HG03521 (cell line): ENCODE measurements around the gene RHBDL1.

ENCODE experiments used
- ATAC-seq: cut with Tn5 transposase; IDR thresholded peaks from one replicate; pipeline ENCODE4 v1.9.1; 2021; ENCODE audit warnings: mild to moderate bottlenecking, moderate library complexity; ENCODE audit not compliant: unreplicated experiment

RHBDL1 gene

DNA sequence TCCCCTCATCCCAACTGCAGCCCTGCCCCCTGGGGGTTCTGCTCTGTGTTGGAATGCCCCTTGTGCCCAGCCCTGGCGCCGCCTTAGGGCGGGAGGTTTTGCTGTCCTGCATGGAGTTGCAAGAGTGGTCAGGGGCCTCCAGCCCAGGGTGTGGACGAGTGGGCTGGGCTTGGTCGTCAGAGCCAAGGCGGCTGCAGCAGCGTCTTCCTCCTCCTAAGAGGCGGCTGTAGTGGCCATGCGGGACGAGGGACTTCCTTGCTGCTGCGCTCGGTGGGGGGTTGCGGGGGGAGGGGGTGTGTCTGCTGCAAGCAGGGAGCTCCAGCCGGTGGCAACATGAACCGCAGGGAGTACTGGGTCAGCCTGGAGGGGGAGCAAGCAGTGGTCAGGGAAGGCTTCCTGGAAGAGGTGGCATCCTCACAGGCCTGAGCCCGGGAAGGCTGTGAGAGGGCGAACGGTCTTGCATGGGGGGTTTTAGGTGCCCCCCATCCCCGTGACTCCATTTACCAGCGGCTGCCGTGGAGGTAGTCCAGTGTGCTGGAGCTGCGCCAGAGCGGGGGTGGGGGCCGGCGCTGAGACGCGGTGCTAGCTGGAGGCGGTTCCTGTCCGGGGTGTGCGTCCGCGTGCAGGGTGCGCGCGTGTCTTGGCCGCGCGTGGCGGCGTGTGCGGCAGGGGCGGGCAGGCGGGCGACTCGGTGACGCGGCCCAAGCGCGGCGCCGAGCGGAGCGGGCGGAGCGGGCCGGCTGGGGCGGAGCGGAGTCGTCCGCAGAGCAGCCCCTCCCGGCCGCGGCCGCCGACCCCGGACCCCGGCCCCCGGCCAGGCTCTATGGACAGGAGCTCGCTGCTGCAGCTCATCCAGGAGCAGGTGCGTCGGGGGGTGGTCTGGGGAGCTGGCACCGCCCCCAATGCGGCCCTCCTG is at the start of gene RHBDL1:
RHBDL1 (plus strand) TSS at position 704 of the 916 bp plus-strand sequence; CDS start at position 824, 120 bp downstream.
- ATAC-seq: no peak

DNA sequence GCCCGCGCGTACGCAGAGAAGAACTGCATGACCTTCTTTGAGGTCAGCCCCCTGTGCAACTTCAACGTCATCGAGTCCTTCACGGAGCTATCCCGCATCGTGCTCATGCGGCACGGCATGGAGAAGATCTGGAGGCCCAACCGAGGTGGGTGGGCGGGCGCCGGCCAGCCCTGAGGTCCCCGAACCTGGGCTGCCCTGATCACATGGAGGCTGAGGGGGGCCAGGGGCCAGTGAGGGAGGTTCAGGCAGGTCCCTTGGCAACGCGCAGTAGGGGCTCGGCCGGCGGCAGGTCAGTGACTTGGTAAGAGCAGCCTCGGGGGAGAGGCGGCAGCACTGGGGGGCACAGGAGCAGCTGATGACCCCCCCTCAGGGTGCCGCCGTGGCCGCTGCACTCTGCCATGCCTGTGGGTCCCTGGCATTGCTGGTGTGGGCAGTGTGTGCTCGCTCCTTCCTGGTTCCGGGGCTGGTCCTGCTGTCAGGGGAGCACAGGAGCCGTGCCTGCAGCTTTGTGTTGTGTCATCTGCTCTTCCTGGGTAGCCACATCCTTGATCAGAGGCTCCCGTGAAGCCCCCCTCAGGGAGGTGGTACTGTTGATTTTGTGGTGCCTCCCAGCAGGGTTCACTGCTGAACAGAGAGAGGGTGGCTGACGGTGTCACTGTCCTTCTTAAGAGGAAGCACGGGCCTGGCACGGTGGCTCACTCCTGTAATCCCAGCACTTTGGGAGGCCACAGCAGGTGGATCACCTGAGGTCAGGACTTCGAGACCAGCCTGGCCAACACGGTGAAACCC is 49.3 kb upstream of the RHBDL1 start:
- ATAC-seq: no peak

DNA sequence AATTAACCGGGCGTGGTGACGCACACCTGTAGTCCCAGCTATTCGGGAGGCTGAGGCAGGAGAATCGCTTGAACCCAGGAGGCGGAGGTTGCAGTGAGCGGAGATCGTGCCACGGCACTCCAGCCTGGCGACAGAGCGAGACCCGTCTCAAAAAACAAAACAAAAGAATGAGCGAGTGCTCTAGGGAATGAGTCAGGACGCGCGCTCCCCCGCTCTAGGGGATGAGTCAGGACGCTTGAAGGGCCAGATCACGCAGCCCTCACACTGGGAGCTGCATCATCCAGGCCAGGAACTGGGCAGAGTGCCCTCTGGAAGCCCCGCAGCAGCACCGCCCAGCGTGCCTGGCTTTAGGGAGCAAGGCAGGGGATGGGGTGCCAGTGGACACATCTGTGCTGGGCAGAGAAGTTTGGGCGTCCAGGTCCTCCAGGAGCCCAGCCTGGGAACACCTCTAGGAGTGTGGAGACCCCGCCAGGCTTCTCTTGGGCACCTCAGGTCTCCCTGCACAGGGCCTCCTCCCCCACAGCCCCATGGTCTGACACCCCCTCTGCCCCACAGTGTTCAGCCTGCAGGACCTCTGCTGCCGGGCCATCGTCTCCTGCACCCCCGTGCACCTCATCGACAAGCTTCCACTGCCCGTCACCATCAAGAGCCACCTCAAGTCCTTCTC is 48.6 kb upstream of the RHBDL1 start:
- ATAC-seq: no peak

DNA sequence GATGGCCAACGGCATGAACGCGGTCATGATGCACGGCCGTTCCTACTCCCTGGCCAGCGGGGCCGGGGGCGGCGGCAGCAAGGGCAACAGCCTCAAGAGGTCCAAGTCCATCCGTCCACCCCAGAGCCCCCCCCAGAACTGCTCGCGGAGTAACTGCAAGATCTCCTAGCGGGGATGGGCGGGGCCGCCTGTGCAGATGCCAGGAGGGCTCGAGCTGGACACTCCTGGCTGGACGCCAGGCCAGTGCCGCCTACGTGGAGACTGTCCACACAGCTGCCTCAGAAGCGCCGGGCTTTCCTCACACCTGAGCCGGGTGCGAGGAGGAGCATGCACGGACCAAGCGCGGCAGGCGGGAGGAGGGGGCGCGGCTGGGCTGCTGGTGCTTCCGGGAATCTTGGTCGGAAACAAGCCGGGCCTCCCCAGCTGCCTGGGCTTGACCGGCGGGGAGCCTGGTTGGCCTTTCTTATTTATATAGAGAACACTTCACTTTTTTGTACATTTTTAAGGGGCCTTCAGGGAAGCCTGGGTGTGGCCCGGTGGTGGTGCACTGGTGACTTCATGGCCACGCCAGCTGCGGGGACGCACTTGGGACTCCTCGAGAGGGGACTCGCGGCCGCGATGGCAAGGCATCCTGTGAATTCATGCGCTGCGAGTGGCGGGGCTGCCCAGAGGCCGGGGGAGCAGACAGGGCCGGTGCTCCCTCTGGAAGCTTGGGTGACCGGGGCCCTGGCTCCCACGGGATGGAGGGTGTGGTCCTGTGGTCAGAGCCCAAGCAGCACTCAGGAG is 47.8 kb upstream of the RHBDL1 start:
- no peak for ATAC-seq

DNA sequence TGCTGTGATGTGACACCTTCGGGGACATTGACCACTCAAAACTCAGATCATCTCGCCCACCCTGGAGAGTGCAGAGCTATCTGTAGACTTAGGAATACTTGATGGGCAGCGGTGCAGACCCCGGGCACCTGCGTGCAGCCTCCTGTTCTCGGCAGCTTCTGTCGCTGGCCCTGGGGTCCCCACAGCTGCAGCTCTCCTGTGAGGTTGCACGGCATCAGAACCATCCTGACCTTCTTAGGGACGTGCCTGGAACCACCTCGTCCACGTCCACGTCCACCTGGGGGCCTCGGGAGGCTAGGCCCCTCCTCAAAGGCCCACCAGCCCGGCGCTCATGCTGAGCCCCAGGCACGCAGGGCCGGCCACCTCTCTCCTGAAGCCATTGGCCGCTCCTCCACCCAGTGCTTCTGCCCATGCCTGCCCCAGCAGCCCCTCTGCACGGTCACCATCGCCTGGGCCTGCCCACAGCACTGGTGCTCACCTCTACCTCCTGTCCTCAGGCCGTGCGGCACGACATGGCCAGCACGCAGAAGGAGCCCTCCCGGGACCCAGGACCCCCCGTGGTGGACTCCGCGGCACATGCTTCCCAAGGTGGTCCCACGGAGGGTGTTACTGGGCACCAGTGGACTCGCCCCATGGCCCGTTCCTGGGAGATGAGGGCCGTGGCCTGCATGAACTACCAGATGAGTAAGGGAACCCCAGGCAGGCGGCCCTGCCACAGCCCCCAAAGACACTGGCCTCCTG is 47.0 kb upstream of the RHBDL1 start:
- ATAC-seq: no peak

DNA sequence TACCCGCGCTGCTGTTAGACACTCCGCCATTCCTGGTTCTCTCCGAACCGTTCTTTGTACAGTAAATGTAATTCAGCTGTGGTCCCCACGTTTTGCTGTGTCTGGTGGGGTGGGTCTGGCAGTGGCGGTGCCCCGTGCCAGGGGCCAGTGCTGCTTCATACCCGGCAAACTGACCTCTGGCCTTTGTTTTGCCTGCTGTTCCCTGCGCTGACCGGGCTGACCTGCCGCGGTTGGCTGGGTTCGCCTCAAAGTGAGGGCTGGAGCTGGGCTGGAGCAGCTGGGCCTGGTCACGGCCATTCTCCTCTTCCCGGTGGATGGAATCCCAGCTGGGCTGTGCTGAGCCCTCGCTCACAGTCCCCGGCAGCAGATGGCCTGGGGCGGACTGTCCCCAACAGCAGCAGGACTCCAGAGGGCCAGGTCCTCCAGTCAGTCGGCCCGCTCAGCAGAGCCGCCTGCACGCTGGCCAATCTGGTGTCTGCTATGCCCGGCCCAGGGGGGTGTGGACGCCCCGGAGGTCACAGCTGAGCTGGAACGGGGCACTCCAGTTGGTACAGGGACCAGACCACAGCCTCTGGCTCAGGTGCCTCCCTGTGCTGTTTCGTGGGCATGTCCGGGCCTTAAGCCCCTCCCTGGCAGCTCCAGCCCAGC is 46.2 kb upstream of the RHBDL1 start:
- no peak for ATAC-seq

DNA sequence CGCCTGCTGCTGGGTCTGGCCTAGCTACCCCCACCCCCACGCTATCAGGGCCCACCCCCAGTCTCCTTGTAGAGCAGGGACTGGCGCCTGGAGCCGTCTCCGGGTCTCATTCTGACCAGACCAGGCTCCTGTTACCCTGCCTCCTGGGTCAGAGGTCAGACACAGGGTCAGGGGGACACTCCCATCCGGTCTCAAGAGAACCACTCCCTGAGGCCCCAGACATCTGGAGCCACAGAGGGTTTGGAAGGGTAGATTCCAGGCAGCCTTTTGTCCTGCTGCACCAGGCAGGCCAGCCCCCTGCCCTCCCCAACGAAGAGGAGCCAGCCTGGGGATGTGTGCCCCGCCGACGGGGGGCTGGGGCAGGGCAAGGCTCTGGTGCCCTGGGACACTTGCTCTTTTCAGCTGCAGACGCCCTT is 45.6 kb upstream of the RHBDL1 start:
- no peak for ATAC-seq

DNA sequence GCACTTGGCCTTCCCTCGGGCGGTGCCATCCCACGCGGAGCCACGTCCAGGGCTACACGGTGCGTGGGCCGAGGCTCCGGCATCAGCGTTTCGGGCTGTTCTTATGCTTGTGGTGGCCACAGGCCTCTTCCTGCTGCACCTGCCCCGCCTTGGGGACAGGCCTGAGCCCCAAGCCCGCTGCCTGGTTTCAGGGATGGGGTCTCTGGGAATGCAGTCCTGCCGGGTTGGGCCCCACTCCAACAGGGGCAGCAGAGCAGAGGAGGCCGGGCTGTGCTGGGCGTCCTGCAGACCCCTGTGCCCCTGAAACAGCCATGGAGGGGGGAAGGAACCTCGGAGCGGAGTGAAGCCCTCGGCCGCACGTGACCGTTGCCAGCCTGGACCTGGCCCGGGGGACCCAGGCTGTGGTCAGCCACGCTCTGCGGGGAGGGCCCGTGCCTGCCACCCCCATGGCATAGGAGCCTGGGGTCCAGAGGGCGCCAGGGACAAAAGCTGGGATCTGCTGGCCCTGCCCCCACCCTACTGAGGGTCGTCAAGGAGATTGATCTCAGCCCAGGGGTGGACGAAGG is 45.1 kb upstream of the RHBDL1 start:
- no peak for ATAC-seq

DNA sequence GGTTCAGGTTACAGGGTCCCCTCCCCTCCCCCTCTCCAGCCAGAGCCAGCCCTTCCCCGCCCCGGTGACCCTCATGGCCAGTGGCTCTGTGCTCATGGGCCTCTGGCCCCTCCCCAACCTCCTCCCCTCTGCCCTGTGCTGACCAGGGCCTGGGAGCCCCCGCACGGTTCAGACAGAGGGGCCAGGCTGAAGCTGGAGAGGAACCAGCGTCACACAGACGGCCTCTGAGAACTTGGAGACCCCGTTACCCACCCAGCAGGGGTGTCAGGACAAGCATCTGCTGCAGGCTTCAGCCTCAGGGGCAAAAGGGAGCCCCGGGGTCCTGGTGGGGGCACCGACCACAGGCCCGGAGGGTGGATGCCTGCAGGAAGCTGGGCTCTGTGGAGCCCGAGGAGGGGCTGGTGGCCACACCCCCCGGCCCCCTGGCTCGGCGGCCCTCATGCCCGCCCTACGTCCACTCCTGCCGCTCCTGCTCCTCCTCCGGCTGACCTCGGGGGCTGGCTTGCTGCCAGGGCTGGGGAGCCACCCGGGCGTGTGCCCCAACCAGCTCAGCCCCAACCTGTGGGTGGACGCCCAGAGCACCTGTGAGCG is 44.6 kb upstream of the RHBDL1 start, which contains the start of gene WFIKKN1:
WFIKKN1 (plus strand) TSS at position 171 of the 591 bp plus-strand sequence; CDS start at position 440, 269 bp downstream.
- ATAC-seq: no peak

DNA sequence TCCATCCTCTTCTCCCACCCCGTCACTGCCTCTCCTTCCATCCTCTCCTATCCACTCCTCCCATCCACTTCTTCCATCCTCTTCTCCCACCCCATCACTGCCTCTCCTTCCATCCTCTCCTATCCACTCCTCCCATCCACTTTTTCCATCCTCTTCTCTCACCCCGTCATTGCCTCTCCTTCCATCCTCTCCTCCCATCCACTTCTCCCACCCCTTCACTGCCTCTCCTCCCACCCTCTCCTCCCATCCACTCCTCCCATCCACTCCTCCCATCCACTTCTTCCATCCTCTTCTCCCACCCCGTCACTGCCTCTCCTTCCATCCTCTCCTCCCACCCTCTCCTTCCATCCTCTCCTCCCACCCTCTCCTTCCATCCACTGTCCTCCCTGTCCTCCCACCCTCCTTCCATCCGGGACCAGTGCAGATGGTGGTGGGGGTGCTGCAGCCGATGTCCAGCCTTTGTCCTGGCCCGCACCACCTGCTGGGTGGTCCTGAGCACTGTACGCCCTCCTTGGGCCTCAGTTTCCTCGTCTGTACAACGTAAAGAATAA is 43.6 kb upstream of the RHBDL1 start:
- no peak for ATAC-seq

DNA sequence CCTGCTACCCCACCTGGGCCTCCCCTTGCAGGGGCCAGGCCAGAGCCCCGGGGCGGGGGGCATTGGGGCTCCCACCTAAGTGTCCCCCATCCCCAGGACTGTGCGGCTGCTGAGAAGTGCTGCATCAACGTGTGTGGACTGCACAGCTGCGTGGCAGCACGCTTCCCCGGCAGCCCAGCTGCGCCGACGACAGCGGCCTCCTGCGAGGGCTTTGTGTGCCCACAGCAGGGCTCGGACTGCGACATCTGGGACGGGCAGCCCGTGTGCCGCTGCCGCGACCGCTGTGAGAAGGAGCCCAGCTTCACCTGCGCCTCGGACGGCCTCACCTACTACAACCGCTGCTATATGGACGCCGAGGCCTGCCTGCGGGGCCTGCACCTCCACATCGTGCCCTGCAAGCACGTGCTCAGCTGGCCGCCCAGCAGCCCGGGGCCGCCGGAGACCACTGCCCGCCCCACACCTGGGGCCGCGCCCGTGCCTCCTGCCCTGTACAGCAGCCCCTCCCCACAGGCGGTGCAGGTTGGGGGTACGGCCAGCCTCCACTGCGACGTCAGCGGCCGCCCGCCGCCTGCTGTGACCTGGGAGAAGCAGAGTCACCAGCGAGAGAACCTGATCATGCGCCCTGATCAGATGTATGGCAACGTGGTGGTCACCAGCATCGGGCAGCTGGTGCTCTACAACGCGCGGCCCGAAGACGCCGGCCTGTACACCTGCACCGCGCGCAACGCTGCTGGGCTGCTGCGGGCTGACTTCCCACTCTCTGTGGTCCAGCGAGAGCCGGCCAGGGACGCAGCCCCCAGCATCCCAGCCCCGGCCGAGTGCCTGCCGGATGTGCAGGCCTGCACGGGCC is 42.8 kb upstream of the RHBDL1 start:
- ATAC-seq: no peak

DNA sequence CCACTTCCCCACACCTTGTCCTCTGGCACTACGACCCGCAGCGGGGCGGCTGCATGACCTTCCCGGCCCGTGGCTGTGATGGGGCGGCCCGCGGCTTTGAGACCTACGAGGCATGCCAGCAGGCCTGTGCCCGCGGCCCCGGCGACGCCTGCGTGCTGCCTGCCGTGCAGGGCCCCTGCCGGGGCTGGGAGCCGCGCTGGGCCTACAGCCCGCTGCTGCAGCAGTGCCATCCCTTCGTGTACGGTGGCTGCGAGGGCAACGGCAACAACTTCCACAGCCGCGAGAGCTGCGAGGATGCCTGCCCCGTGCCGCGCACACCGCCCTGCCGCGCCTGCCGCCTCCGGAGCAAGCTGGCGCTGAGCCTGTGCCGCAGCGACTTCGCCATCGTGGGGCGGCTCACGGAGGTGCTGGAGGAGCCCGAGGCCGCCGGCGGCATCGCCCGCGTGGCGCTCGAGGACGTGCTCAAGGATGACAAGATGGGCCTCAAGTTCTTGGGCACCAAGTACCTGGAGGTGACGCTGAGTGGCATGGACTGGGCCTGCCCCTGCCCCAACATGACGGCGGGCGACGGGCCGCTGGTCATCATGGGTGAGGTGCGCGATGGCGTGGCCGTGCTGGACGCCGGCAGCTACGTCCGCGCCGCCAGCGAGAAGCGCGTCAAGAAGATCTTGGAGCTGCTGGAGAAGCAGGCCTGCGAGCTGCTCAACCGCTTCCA is 42.0 kb upstream of the RHBDL1 start:
- ATAC-seq: no peak

DNA sequence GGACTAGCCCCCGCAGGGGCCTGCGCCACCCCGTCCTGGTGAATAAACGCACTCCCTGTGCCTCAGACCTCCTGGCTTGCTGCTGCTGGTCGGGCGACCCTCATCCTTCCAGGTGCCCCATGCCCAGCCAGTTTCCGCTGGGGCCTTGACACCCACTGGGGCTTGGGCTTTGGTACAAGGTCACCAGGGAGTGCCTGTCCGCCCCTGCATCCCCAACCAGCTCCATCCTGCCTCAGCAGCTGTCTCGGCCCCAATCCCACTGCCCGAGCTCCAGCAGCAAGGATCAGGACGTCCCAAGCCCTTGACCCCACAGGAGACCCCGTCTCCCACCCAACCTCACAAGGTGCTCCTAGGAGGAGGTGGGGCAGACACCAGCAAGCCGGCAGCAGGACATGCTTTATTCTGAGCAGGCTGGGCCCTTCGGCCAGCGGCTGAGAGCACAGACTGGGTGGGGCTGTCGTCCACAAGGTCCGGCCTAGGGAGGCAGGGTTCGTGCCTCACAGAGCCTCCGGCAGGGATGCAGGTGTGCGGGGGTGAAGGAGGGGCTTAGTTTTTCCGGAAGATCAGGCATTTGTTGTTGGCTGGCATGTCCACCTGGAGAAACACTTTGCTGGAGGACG is 41.3 kb upstream of the RHBDL1 start:
- ATAC-seq: no peak

DNA sequence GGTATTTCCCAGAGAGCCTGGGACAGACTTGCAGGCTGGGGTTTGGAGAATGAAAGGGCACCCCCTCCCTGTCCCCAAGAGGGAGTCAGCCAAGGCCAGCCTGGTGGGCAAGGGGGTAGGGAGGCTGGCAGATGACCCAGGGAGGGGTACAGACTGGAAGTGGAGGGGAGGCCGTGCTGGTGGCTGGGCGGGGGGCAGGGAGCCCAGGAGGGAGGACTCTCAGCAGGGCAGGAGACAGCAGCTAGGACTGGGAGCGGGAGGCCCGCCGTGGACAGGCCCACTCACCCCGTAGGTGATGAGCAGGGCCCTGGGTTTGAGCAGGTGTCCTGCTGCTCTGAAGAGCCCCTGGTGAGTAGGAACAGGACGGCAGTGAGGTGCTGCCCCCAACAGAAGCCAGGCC is 40.5 kb upstream of the RHBDL1 start:
- ATAC-seq: no peak

DNA sequence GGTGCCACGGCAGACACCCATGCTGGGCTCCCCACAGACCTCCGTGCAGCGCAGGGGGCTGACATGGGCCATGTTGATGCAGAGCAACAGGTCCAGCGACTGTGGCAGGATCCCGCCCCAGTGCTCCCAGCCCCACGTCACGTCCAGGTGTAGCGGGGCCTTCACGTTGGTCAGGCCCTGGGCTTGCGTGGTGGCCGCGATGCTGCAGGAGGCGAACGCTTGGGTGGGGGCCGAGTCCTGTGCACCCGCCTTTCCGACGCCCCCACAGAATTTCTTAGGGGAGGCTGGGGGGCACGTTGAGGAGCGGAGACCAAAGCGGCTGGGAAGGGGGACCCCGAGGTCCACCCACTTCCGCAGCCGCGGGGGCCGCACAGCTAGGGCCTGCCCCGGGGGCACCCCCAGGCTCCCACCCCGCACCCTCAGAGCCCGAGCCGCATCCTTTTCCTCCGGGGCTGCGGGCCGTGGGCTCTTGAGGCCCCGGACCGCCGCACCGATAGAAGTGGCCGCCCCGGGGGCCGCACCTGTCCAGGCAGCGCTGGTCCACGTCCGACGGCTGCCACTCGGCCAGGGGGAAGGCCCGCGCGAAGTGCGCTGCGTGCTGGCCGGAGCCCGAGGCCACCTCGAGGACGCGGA is 39.8 kb upstream of the RHBDL1 start:
- no peak for ATAC-seq
